Fibroblast of skin of scalp (primary cell): ENCODE data around the gene DNAI7.

Experiments
- DNase-seq: peaks from one replicate; pipeline ENCODE4 v3.0.0-alpha.2; 2013

DNAI7 gene

GRCh38 chr12:25162866-25163265 is 32.1 kb downstream of the DNAI7 start:
- no peak for DNase-seq

- no peak for DNase-seq
These were observed 38.9 kb downstream of the DNAI7 start for GRCh38 chr12:25156061-25156460.

- peak; percentile 35 for DNase-seq
These were observed 39.9 kb downstream of the DNAI7 start for GRCh38 chr12:25155022-25155576.

- DNase-seq: no peak
These were observed 42.9 kb downstream of the DNAI7 start for GRCh38 chr12:25152055-25152454.

GRCh38 chr12:25151476-25151875 is 43.5 kb downstream of the DNAI7 start:
- DNase-seq: peak; percentile 94

GRCh38 chr12:25146686-25147085 is 48.3 kb downstream of the DNAI7 start:
- DNase-seq: no peak

GRCh38 chr12:25135531-25136154 is 59.3 kb downstream of the DNAI7 start:
- peak; percentile 5 for DNase-seq

- DNase-seq: no peak
These were observed 63.7 kb downstream of the DNAI7 start for GRCh38 chr12:25131270-25131669.

GRCh38 chr12:25130741-25131188 is 64.2 kb downstream of the DNAI7 start:
- DNase-seq: peak; percentile 57

- no peak for DNase-seq
These were observed 68.2 kb downstream of the DNAI7 start for GRCh38 chr12:25126746-25127145.

GRCh38 chr12:25126101-25126500 is 68.9 kb downstream of the DNAI7 start:
- DNase-seq: no peak

GRCh38 chr12:25124493-25124892 is 70.5 kb downstream of the DNAI7 start:
- no peak for DNase-seq

- DNase-seq: no peak
These were observed 71.8 kb downstream of the DNAI7 start for GRCh38 chr12:25123126-25123525.

- DNase-seq: peak; percentile 15
These were observed 73.0 kb downstream of the DNAI7 start for GRCh38 chr12:25121916-25122315.

GRCh38 chr12:25121110-25121509 is 73.8 kb downstream of the DNAI7 start:
- no peak for DNase-seq

- no peak for DNase-seq
These were observed 75.9 kb downstream of the DNAI7 start for GRCh38 chr12:25119020-25119419.

GRCh38 chr12:25115677-25116076 is 79.3 kb downstream of the DNAI7 start:
- no peak for DNase-seq

GRCh38 chr12:25113651-25114050 is 81.3 kb downstream of the DNAI7 start:
- no peak for DNase-seq

GRCh38 chr12:25110260-25110659 is 84.7 kb downstream of the DNAI7 start:
- no peak for DNase-seq

- DNase-seq: no peak
These were observed 87.0 kb downstream of the DNAI7 start for GRCh38 chr12:25107920-25108319.

- no peak for DNase-seq
These were observed 88.1 kb downstream of the DNAI7 start for GRCh38 chr12:25106818-25107217.

- peak; percentile 5 for DNase-seq
These were observed 92.6 kb downstream of the DNAI7 start for GRCh38 chr12:25102402-25102801.

- no peak for DNase-seq
These were observed 93.9 kb downstream of the DNAI7 start for GRCh38 chr12:25101092-25101445.

- DNase-seq: no peak
These were observed 94.5 kb downstream of the DNAI7 start for GRCh38 chr12:25100194-25101091.
